Ureter (tissue), 1 donor: ENCODE data around the gene NHP2. TPM values are rescaled to one million over a fixed set of nuclear protein-coding genes. Genes with fewer than 3 reads are reported as not detected.

Source experiments
- DNase-seq: peaks from one replicate; pipeline ENCODE4 v3.0.0-alpha.2; 2020; ENCODE audit warnings: low spot score
- total RNA-seq: library from RNA; stranded (reverse); gene quantifications from one replicate; pipeline ENCODE4 v1.2.4, GENCODE V29; 2023
- donor health status: DM: yes; HTN: yes; CAD: no.

Gene NHP2
- total RNA-seq, 1 donor from 2014 or later, result 183 TPM

DNA sequence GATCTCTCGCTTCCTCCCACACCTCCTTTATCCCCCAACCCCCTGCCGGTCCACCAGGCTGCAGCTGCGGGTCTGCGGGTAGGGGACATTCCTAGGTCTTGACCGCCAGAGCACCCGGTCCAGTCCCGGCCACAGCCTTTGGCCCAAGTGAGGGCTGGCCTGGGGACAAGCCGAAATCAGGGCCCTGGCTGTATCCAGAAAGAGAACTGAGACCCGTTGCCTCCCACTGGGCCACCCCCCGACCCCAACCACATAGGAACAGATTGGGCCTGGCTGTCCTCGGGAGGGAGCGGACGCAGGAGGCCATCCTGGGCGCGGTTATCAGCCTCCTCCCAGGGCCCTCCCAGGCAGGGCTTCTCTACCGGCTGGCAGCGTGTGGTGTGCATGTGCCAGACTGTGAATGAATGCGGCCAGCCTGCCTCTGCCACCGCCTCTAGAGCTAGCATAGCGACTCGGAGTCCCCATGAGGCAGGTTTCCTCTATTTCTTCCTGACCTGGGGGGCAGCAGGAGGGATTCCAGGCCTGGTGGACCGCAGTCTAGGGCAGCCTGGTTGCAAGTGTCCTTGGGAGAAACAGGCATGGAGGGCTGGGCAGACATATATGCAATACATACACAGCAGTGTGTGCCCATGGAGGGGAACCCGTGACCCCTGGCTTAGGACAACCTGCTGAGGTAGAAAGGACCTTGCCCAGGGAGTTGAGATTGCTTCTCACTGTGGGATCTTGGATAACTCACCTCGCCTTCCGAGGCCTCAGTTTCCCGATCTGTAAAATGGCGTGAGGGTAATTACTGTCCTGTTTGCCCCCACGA, 39.2 kb downstream of the NHP2 start:
- no peak for DNase-seq

DNA sequence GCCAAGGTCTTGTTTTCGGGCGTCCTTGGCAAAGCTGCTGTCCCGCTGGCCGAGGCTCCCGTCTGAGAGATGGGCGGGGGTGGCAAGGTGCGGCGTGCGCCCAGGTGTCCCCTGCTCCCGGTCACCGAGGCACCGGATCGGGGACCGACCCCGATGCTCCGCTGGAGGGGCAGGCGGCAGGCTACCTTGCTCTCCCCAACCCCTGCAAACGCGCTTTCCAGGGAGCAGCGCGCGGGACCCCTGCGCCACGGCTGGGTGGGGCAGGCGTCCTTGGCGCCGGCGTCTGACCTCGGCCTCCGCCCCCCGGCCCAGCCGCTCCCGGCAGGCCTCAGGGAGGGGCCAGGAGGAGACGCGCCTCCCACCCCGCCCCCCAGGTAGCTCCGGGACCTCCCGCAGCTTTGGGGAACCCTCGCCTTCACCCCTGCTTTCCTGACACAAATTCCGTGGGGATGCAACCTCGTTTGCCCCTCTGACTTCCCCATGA, 39.8 kb downstream of the NHP2 start:
- DNase-seq, result no peak

DNA sequence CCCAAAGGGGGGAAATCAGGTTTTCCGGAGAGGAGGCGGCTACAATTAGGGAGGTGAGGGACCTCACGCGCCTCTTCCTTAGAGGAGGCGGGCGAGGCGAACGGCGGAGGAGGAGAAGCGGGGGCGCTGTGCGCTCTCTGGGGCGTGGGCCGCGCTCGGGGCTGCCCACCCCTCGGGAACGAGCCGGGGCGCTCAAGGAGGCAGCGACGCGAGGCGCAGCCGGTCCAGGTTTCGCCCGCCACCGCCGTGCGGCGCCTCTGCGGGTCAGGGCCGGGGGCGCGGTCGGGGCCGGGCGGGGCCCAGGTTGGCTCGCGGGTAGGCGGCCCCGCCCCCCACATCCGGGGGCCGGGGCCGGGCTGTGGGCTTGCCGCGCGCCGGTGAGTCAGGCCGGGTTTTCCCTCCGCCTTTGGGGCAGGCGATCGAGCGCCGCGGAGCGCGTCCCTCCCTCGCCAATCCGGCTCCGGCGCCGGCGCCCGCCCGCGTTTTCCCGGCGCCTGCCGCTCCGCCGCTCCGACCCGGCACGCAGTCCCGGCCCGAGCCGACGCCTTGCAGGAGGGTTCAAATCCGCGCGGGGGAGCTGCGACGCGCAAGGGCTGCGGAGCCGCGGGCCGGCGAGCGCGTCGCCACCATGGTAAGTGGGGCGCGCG, 40.4 kb downstream of the NHP2 start, which contains the start of gene N4BP3:
TSS of gene N4BP3 (plus strand) at position 392 of the 647 bp plus-strand sequence. CDS start 6,052 bp downstream, outside the sequence.
- peak; percentile 70 for DNase-seq

DNA sequence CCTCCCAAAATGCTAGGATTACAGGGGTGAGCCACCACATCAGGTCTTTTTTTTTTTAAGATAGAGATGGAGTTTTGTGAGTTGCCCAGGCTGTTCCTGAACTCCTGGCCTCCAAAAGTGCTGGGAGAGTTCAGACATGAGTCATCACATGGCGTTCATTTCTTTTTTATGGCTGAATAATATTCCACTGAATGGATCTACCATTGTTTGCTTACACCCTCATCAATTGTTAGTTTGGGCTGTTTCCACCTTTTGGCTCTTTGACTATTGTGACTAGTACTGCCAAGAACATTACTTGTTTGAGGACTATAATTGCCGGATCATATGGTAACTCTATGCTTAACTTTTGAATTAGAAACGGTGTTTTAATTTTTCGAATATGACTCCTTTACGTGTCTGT, 41.1 kb downstream of the NHP2 start:
- no peak for DNase-seq

DNA sequence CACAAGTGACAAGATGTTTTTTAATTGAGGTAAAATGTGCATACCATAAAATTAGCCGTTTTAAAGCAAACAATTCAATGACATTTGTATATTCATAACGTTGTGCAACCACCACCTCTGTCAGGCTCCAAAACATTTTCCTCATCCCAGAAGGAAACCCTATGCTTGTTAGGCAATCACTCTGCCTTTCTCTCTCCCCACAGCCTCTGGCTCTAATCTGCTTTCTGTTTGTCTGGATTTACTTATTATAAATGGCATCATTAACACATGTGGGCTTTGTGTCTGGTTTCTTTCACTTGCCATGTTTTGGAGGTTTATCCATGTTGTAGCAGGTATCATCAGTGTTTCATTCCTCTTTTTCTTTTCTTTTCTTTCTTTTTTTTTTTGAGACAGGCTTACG, 41.8 kb downstream of the NHP2 start:
- DNase-seq, result no peak

DNA sequence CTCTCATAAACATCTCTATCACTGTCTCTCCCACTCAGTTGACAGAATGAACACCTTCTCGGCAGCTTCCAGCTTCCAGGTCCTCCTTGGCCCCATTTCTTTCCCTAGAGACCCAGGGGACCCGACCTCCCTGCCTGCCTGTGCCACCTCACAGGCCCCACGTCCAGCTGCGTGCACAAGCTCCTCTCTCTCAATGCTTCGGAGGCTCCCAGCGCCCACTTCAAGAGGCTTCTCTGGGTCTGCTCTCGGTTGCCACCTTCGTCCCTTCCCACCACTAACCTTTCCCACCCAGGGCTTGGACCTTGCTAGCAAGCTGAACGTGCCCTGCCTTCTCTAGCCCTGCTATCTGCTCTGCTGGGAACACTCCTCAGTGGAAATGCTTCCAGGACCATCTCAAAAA, 43.2 kb downstream of the NHP2 start:
- no peak for DNase-seq

DNA sequence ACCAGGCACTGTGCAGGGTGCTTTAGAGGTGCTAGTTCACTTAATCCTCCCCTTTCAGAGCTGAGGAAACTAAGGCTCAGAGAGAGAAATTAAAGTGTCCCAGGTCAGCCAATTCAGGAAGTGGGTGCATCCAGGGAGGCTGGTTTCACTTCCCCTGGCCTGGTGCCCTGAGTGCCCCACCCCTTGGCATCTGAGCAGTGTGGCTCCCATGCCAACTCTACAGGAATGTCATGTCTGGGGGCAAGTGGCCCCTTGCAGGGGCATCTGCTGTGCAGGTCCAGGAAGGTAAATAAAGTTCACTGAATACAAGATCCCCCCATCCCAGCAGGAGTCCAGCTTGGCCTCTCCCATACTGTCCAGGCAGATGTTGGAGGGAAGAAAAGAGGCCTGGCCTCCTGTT, 44.7 kb downstream of the NHP2 start:
- DNase-seq, result no peak

DNA sequence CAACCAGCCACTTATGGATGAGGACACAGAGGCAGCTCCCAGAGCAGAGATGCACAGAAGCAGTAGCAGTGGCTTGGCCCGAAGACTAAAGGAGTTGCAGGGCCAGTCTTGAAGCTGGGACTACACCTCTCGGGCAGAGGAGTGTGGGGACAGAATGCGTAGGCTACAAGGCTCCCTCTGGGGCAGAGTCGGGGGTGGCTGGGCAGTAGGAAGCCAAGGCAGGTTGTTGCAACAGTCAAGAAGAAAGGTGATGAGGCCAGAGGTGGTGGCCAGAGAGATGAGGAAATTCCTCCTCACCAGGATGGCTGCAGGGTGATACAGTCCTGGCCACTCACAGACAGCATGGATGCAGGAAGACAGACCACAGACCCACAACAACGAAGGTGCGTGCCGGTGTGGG, 45.2 kb downstream of the NHP2 start:
- DNase-seq, result no peak

DNA sequence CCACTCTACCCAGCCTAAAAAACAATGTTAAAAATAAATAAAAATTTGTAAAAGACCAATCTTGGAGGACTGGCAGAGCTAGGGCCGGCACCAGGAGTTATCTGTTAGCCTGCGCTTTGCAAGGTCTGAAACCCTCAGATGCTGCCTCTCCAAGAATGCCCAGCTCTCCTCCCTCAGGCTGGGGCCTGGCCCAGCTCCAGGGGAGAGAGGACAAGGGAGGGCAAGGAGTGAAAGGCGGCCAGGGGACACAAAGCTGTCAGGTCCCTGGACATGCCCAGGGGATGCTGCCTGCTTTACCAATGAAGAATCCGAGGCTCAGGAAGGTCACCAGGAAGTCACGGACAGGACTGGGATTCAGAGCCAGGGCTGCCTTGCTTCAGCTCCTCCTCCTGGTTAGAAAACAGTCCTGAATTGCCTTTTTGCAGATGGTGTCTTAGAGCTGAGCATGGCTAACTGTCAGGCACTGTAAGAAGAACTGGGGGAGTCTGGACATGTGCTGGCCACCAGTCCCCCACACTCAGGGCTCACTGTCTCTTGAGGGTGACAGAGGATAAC, 45.9 kb downstream of the NHP2 start:
- DNase-seq, result no peak

DNA sequence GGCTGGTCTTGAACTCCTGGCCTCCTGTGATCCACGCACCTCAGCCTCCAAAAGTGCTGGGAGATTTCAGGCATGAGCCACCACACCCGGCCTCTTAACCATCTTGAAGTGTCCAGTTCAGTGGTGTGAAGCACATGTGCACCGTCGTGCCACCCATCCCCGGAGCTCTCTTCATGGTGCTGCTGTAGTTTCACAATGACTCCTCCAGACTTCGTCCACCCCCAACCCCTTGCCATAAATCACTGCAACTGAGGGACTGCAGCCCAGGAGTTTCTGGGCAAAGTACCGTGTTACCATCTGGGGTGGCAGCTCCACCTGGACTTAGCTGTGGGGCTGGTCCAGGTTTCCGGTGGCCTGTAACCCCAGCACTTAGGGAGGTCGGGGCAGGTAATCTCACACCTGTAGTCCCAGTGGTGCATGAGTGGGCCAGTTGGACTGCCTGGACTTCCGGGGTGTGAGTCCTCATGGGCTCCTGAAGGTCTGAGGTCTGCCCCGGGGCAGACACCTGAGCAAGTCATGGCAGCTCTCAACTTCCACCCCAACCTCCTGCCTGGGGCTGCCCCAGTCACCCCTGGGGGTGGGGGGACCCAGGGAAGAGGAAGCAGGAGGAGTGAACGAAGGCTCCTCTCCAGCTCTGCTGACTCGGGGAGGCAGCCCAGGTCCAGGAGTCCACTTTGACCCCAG, 47.0 kb downstream of the NHP2 start:
- DNase-seq, result no peak

DNA sequence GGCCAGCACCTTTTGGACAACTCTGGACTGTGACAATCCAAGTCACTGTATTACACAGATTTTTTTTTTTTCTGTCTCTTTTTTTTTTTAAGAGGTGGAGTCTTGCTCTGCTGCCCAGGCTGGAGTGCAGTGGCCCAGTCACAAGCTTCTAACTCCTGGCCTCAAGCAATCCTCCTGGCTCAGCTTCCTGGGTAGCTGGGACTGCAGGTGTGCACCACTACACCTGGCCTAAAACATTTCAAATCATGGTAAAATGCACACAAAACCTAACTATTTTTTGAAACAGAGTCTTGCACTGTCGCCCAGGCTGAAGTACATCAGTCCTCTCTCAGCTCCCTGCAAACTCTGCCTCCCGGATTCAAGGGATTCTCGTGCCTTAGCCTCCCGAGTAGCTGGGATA, 47.6 kb downstream of the NHP2 start:
- DNase-seq, result no peak

DNA sequence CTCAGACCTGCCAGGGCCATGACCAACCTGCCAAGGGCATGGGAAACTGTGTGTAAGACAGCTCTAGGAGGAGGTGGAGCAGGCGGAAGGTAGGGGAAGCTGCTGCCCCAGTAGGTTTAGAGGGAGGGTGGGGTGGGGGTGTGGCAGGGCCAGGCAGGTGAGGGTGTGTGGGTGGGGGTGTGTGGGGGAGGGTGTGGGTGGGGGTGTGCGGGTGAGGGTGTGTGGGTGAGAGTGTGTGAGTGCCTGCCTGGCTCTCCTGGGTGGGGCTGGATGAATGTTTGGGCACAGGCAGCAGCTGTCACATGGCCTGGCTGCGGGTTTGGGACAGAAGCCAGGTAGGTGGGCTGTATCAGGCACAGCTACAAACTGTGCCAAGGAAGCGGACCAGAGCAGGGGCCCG, 49.2 kb downstream of the NHP2 start:
- DNase-seq, result peak; percentile 84

DNA sequence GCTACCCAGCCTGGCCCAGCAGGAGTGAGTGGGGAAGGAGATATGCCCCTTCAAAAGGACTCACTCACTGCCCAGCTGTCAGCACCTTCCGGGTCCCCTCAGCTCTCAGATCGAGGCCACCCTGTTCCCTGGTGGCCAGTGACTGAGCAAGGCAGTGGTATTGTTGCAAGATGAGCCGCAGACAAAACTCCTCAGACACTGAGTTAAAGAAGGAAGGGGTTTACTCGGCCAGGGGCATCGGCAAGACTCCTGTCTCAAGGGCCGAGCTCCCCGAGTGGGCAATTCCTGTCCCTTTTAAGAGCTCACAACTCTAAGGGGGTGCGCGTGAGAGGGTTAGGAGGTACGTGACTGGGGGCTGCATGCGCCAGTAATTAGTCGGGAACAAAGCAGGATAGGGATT, 50.1 kb downstream of the NHP2 start:
- no peak for DNase-seq

Other genes with a start within 250 kb of the NHP2 start
- not detected for gene PROP1, start 157.6 kb downstream of the NHP2 start, total RNA-seq
- gene N4BP3, start 40.4 kb downstream of the NHP2 start, total RNA-seq, result 3.3 TPM
- gene RMND5B, start 22.9 kb downstream of the NHP2 start, total RNA-seq, result 43.7 TPM
- not detected for gene GMCL2, start 33.5 kb upstream of the NHP2 start, total RNA-seq
- gene HNRNPAB, start 50.6 kb upstream of the NHP2 start, total RNA-seq, result 180 TPM
- gene PHYKPL, start 78.9 kb upstream of the NHP2 start, total RNA-seq, result 132 TPM